Ascending aorta (tissue), 2 donors: ENCODE data around the gene CCDC122. TPM values are rescaled to one million over a fixed set of nuclear protein-coding genes. Genes with fewer than 3 reads are reported as not detected.

ENCODE experiments used
- DNase-seq, 2 donors: peaks; one replicate each; pipeline ENCODE4 v3.0.0-alpha.2; 2019; ENCODE audit warnings: low spot score in 2 of 2
- H3K27ac ChIP-seq, 2 donors: fragments of 200-600 bp; sonication (generic); one replicate each; pipeline ENCODE4 v1.5.1; 2016 to 2017; ENCODE audit warnings: mild to moderate bottlenecking in 1 of 2
- H3K27me3 ChIP-seq: fragments of 200-600 bp; sonication (generic); one replicate; pipeline ENCODE4 v1.5.1; 2017
- H3K36me3 ChIP-seq, 2 donors: fragments of 200-600 bp; sonication (generic); one replicate each; pipeline ENCODE4 v1.5.1; 2016
- H3K4me1 ChIP-seq, 2 donors: fragments of 200-600 bp; sonication (generic); one replicate each; pipeline ENCODE4 v1.5.1; 2016 to 2017; ENCODE audit warnings: mild to moderate bottlenecking in 1 of 2
- H3K4me3 ChIP-seq, 2 donors: fragments of 200-600 bp; sonication (generic); one replicate each; pipeline ENCODE4 v1.5.1; 2016 to 2017; ENCODE audit warnings: mild to moderate bottlenecking in 1 of 2
- H3K9me3 ChIP-seq, 2 donors: fragments of 200-600 bp; sonication (generic); one replicate each; pipeline ENCODE4 v1.5.1; 2016
- CTCF ChIP-seq, 3 experiments: fragments of 200-600 bp in 2 of 3; fragments of 450-650 bp in 1 of 3; sonication (generic) in 2 of 3; IDR thresholded peaks; one replicate each; pipeline ENCODE4 v1.5.1; 2016 to 2019; ENCODE audit warnings: antibody characterized with exemption in 3 of 3, mild to moderate bottlenecking in 1 of 3, moderate library complexity in 1 of 3
- intact Hi-C: fragments of 100-400 bp; cut with DNase I; formaldehyde crosslinking; loops from one replicate; pipeline ENCODE4 v1.15.1; 2023
- total RNA-seq: library from RNA; depleted of rRNA; stranded (reverse); fragments of >200 nt; gene quantifications from one replicate; pipeline ENCODE4 v1.1.0, GENCODE V29; 2016

The CCDC122 gene
- total RNA-seq, 1 donor from 2014 or later: 0.64 TPM

- no peak for TF ChIP-seq CTCF (IDR thresholded peaks at IDR 0.05)
- no peaks in the 10 kb centered on the region for H3K9me3 ChIP-seq
- intact Hi-C loops: loop anchor here (10.0 kb wide), 1 partner anchor 1282 kb away; no protein-coding TSS in a partner anchor
Measured at GRCh38 chr13:43876366-43876765, 3.2 kb downstream of the CCDC122 start.

GRCh38 chr13:43874504-43875092 lies 4.9 kb downstream of the CCDC122 start:
- intact Hi-C loops: loop anchor here (5.0 to 10.0 kb wide), 2 partner anchors 787 to 1280 kb away; no protein-coding TSS in a partner anchor
- no peak overlapping the region for H3K27ac ChIP-seq

More at GRCh38 chr13:43876366-43876765, 3.2 kb downstream of the CCDC122 start:
- no peak for DNase-seq
- Histone ChIP-seq H3K4me3 (no peak overlapping the region), H3K36me3 (no peaks in the 10 kb centered on the region), H3K27ac (no peak overlapping the region), H3K4me1 (peaks cover 0 to 9% of the 10 kb centered on the region in 2 donors), H3K27me3 (no peaks in the 10 kb centered on the region)

GRCh38 chr13:43872181-43872580 lies 7.4 kb downstream of the CCDC122 start:
- H3K4me1 ChIP-seq: no peaks in the 10 kb centered on the region
- TF ChIP-seq CTCF (IDR thresholded peaks at IDR 0.05): no peak
- H3K27ac ChIP-seq: no peak overlapping the region
- intact Hi-C loops: loop anchor here (2.0 to 10.0 kb wide), 3 partner anchors 785 to 1277 kb away; no protein-coding TSS in a partner anchor
- H3K27me3 ChIP-seq: no peaks in the 10 kb centered on the region
- no peaks in the 10 kb centered on the region for H3K9me3 ChIP-seq
- no peaks in the 10 kb centered on the region for H3K36me3 ChIP-seq
- DNase-seq: no peak
- no peak overlapping the region for H3K4me3 ChIP-seq

More at GRCh38 chr13:43874504-43875092, 4.9 kb downstream of the CCDC122 start:
- H3K36me3 ChIP-seq: no peaks in the 10 kb centered on the region
- peak in 2 of 3 experiments; percentile 50 to 71 for TF ChIP-seq CTCF (IDR thresholded peaks at IDR 0.05)
- peaks cover 0 to 6% of the 10 kb centered on the region in 2 donors for H3K4me1 ChIP-seq
- no peaks in the 10 kb centered on the region for H3K27me3 ChIP-seq
- H3K9me3 ChIP-seq: no peaks in the 10 kb centered on the region
- DNase-seq: no peak
- H3K4me3 ChIP-seq: no peak overlapping the region

GRCh38 chr13:43865892-43866291 lies 13.6 kb downstream of the CCDC122 start:
- Histone ChIP-seq H3K27me3 (no peaks in the 10 kb centered on the region), H3K36me3 (no peaks in the 10 kb centered on the region), H3K4me3 (no peak overlapping the region), H3K4me1 (no peaks in the 10 kb centered on the region), H3K9me3 (no peaks in the 10 kb centered on the region), H3K27ac (no peak overlapping the region)
- no peak for DNase-seq
- intact Hi-C loops: loop anchor here (5.0 kb wide), 1 partner anchor 429 kb away; no protein-coding TSS in a partner anchor
- no peak for TF ChIP-seq CTCF (IDR thresholded peaks at IDR 0.05)

- H3K4me3 ChIP-seq: no peak overlapping the region
- no peak overlapping the region for H3K27ac ChIP-seq
- TF ChIP-seq CTCF (IDR thresholded peaks at IDR 0.05): no peak
- DNase-seq: no peak
- H3K4me1 ChIP-seq: no peaks in the 10 kb centered on the region
- H3K27me3 ChIP-seq: no peaks in the 10 kb centered on the region
- intact Hi-C loops: loop anchor here (5.0 kb wide), 1 partner anchor 428 kb away; no protein-coding TSS in a partner anchor
- no peaks in the 10 kb centered on the region for H3K9me3 ChIP-seq
- no peaks in the 10 kb centered on the region for H3K36me3 ChIP-seq
Measured at GRCh38 chr13:43864921-43865320, 14.6 kb downstream of the CCDC122 start.
